Stimulated activated CD4-positive, alpha-beta T cell treated with anti-CD3 and anti-CD28 coated beads, TNF-alpha, amount 100 ng/mL, for 24 hours (primary cell): Measurements from ENCODE around the gene SACS.
"Not testable (repeated sequence)": the region's sequence is repeated elsewhere in the genome, so short reads cannot be mapped to it uniquely, and the experiment has no call there.

Experiments
- DNase-seq, 3 experiments: peaks; one replicate each; pipeline ENCODE4 v3.0.0-alpha.2; 2020; ENCODE audit warnings: low read depth in 3 of 3

Gene SACS

DNA sequence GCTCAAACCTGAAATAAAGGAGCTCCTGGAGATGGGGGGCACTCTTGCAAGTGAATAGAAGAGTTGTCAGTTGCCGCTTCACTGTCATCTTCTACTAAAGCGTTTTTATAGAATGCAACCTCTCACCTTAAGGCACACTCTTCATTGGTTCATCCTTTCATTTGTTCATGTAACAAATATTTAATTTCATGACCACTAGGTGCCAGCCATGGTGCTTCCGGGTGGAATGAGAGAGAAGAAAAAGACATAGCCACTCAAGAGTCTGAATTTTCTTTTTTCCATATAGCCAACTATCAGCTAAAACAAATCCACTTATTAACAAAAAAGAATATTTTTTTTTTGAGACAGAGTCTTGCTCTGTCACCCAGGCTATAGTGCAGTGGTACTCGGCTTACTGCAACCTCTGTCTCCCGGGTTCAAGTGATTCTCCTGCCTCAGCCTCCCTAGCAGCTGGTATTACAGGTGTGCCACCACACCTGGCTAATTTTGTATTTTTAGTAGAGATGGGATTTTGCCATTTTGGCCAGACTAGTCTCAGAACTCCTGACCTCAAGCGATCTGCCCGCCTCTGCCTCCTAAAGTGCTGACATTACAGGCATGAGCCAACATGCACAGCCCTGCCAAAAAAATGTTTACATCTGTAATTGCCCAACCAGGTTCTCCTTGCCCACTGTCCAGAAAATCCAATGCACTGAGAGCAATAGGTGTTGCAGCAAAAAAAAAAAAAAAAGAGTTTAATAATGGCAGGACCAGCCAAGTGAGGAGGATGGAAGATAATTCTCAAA lies 22.1 kb upstream of the SACS start:
- DNase-seq: no peak

DNA sequence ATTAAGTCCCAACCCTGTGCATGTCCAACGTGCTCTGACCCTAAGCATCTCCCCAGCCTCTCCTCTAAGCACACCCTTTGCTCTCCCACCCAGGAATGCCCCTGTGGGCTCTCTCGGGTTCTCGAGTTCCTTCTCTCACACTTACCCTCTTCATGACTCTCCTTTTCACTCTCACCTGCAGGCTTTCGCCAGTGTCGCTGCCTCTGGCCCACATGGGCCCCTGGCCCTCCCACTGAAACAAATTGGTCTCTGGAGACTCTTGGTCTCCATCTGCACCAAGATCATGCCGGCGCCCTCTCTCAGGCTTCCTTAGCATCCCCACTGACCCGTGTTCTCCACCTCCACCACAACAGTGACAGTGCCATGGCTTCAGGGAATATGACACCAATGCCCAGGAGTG lies 19.6 kb upstream of the SACS start:
- no peak for DNase-seq

DNA sequence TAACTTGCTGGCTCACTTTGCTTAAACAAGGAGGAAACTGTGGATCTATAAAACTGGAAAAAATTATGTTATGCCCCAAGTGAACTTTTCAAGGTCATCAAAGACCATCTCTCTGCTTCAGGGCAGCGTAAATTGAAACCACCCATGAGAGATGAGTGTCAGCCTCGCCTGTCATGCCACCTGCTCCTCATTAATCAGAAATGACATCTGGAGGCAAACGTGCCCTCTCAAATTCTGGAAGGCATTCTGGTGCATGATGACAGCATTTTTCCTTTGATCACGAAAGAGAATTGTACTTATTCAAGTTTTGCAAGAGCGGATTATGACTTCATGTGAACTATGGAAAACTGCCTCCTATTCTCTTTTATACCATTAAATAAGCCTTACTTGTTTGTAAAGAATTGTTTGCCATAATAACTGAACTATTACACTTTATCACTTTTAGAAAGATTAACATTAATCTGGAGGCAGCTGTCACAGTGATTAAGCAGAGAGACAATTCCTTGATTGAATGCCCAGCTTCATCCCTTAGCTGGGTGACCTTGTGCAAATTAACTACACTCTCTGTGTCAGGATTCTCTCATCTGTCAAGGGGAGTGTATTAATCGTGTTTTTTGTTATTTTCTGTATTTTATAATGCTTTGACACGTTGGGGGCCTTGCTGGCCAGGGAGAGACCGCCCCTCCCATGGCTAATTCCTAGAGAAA lies 17.0 kb upstream of the SACS start:
- no peak for DNase-seq

DNA sequence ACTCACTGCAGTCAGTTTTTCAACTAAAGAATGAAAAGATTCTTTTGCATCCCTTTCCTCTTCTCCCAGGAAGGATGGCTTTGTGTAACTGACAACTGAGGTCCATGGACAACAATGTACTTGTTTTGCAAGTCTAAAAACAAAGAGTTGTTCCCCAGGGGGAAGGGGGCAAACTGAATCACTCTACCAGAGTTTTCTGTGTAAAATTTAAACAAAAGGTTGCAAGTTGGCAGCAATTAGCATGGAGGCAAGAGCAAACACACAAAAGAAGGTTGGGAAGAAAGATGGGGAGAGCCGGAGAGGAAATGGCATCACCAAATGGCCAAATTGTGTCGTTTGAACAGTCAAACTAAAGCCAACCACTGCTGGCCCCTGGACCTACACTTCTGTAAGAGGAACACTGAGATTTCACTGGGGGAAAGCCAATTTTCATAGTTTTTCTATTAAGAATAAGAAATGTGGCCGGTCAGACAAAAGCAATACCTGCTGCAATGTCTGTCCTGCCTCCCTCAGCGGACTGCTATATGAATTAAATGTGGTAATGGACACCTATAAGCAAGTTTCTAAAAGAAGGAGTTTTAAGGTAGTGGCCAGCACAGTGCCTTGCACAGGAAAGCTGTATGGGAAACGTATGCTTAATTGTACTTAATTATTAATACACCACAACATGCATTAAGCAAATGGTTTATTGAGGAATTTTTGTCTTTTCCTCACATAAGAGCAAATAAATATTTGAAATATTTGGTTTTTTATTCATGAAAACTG lies 16.1 kb upstream of the SACS start:
- no peak for DNase-seq

DNA sequence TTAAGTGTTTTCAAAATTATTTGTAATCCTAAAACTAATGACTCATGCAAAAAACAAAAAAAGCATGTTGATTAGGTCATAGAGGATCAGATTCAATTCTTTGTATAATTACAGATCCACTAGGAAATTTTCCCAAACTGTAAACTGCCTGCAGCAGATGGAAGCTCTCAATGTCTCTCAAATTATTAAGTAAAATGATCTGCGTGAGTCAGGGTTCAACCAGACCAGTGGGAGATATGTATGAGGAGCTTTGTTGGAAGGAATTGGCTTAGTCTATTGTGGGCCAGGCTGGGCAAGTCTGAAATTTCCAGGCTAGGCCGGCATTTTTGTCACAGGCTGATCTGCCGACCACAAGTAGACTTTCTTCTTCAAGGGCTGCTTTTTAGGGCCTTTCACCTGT lies 14.4 kb upstream of the SACS start:
- no peak for DNase-seq

DNA sequence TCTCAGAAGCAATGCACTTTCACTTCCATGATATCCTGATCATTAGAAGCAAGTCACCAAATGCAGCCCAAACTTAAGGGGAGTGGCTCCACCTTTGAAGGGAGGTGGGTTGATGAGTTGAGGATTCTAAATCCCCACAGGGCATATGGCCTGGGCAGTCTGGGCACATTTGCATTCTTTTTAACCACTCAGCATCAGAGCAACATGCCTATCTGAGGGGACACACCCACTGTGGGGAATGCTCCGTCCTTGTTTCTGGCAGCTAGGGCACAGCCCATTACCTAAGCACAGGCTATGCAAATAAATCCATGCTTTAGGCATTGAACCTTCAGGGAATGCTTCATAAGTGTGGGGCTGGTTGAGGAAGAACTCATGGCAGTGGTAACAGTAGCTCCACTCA lies 12.3 kb upstream of the SACS start:
- no peak for DNase-seq

DNA sequence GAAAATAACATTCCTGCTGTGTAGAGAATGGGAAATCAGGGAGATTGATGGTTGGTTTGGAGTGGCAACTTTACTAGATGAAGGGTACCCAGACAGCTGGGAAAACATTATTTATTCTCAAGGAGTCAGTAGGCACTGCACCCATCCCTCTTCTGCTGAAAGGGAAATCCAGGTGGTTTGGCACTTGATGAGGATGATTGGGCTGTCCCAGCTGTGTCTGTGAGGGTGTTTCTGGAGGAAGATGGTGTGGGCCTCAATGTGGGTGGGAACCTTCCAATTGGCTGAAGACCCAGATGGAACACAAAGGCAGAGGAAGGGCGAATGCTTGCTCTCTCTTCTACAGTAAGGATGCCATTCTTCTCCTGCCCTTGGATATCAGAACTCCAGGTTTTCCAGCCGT lies 10.4 kb upstream of the SACS start:
- DNase-seq: no peak

DNA sequence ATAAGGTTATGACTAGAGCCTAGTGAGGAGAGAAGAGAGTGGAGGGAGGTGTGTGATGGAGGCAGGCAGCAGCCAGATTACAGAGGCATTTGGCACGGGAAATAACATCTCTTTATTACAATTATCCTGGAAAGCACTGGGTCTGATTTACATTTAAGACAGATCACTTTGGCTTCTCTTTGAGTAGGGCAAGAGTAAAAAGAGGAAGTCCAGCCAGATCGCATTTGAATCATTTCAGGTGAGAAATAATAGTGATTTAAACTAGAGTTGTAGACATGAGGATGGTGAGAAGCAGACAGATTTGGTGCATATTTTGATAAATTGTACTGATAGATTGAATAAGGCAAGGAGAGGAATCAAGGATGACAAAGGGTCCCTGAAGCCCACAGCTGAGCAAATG lies 9.6 kb upstream of the SACS start:
- DNase-seq: no peak

DNA sequence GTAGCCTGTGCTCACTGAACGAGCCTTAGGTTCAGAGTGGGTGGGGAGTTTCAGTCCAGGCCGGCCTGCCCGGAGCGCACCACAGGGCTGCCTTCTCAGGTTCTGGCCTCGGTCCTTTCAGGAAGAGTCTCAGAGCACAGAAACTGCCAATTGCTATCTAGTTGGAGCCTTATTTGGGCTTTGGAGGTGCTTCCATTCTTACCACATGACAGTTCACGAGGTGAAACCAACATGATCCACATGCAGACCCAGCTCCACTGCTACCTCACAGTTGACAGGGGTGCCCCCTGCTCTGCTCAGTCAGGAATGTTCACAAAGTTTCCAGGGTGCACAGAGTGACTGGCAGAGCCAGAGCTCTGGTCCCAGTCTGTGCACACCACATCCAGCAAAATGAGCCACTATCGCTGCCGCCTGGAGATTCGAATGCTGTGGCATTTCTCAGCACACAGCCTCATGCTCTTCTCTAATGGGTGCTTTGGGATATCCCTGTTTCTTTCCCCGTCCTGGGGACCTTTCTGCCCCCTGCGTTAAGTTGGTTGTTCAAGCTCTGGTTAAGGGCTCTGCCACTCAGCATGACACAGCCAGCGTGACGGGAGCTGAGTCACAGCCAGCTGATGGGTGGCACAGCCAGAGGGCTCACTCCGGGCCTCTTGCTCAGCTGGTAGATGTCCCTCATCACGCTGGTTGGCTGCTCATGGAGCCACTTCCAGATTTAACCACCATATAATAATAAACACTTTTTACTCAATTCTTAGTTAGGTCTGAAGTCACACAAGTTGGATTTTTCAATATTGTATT lies 7.5 kb upstream of the SACS start:
- no peak for DNase-seq

DNA sequence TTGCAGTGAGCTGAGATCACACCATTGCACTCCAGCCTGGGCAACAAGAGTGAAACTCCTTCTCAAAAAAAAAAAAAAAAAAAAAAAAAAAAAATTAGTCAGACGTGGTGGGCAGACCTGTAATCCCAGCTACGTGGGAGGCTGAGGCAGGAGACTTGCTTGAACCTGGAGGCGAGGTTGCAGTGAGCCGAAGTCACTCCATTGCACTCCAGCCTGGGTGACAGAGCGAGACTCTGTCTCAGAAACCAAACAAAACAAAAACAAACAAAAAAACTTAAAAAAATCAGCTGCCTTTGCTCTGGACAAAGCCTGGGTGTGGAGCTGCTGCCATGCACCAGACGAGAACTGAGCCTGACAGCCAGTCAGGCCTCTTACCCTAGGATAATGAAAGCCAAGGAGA lies 6.8 kb upstream of the SACS start:
- not testable (repeated sequence) for DNase-seq

DNA sequence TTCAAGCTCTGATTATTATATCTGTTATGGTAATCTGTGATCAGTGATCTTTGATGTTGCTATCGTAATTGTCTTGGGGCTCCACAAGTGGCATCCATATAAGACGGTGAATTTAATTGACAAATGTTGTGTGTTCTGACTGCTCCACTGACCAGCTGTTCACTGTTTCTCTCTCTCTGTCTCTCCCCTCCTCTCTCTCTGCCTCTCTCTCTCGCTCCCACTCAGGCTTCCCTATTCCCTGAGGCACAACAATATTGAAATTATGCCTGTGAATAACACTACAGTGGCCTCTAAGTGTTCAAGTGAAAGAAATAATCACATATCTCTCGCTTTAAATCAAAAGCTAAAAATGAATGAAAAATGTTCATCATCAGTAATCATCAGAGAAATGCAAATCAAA lies 4.4 kb upstream of the SACS start:
- no peak for DNase-seq

DNA sequence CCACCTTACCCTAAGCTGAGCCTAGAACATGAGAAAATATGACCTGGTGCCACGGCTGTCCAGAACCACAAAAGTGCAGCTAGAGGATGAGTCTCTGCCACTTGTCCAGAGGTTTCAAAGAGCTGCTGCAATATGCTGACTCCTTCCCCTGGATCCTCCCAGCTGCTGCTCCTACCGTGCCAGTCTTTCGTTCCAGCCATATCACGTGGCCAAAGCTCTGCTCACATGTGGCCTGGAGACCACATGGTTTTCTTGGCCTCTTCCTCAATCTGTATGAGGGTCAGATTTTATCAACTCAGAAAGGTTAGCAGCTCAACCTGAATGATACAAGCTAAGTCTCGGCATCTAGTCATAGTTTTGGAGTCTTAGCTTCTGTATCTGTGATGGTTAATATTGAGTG lies 3.2 kb upstream of the SACS start:
- DNase-seq: no peak

DNA sequence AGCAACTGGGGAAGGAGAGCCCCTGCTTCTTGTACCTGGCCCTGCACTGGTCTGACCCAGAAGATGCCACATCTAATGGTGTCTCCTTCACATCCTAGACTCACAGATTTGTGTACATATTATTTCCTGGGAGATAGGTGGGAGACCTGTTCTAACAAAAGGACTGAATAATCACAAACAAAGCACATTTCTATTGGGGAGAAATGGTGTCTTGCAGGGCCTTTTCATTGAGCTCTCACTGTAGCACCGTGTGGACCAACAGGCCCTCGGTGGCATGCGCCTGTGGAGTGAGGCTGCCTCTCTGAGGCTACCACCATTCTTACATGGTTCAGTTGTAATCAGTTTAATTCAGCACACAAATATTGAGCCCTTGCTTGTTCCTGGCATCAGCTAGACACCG lies 989 bp upstream of the SACS start:
- DNase-seq: no peak

DNA sequence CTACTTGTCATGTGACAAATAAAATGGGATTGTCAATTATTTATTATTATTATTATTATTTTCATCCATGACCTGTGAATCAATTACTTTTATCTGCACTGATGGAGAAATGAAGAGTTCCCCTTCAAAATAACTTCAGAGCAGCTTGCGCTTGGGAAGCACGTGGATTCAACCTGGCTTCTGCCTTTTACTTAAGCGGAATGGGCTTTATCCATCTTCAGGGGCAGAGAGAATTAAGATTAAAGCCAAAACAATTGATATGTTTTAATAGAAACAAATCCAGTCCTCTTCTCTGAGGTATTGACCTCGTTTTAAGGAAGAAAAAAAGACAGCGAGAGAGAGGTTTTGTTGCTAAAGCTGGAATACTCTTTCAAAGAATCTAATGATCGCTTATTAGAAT lies 876 bp downstream of the SACS start:
- DNase-seq: no peak

DNA sequence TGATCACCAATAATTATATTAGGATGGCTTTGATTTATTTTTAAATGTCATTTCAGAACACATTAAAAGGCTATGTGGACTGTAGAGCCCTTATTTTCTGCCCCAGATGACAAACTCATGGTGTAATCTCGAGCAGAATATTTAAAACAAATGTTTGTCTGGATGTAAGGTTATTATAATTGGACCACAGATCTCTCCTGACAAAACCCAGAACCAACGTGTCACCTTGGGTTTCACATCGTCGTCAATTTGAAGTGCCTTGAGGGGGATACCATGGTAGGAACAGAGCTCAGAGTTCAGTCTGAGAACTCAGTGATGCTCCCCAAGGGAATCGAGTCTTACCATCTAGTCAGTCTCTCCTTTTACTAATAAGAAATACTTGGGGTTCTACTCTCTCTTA lies 2.8 kb downstream of the SACS start:
- DNase-seq: no peak

DNA sequence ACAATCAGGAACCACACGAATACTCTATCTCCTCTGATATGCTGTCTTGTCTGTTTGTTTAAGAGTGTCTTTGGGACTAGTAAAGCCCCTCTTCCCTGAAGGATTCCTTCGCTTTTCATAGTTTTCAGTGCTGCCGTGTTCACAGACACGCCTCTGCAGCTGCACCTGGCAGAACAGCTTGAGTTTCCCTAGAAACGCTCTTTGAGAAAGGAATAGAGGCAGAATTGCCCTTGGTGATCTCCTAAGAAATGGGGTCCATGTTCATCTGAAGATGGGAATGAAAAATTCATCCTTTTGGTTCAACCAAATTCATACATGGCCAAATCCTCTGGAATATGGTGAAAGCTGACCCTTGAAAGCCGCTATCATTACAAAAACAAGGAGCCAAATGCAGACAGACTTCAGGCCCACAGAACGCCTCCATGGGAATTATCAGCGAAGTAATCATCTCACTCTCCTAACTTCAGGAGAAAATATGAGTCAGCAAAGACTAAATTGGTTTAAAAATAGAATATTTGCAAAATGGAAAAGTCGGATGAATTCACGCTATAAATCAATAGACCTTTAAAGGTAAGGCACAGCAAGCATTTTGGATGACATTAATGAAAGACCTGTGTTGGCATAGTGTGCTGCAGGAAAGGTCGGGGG lies 5.5 kb downstream of the SACS start:
- DNase-seq: no peak

DNA sequence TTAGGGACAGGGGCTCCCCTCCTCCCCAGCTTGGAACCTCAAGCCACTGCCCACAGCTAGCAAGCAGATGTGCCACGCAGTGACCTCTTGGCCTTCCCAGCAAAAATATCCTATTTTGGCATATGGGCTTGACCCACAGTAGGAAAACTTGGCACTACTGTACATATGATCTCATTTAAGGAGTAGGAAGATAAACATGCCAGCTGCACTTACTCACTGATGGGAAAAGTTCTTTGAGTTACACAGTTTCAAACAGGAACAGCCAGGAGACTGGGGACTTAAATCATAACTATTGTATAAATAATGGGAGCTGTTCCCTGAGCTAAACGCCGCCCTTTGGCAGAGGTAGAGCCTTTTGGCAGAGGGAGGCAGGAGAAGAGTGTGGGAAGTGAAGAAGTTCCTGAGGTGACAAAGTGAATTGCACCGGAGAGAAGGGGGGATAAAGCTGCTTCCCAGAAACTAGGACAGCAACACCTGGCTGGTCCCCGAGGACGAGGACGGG lies 6.1 kb downstream of the SACS start:
- no peak for DNase-seq

DNA sequence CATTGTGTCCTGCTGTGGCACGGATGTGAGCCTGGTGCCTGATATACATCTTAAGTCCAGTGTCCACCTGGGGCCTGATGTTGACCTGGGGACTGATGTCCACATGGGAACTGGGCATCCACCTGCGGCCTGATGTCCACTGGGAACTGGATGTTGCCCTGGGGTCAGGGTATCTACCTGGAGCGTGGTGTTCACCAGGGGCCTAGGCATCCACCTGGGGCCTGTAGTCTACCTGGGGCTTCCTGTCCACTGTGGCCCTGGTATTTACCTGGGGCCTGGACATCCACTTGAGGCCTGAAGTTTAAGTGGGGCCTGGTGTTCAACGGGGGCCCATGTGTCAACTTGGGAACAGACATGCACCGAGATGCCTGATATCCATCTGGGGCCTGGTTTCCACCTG lies 11.9 kb downstream of the SACS start:
- no peak for DNase-seq

DNA sequence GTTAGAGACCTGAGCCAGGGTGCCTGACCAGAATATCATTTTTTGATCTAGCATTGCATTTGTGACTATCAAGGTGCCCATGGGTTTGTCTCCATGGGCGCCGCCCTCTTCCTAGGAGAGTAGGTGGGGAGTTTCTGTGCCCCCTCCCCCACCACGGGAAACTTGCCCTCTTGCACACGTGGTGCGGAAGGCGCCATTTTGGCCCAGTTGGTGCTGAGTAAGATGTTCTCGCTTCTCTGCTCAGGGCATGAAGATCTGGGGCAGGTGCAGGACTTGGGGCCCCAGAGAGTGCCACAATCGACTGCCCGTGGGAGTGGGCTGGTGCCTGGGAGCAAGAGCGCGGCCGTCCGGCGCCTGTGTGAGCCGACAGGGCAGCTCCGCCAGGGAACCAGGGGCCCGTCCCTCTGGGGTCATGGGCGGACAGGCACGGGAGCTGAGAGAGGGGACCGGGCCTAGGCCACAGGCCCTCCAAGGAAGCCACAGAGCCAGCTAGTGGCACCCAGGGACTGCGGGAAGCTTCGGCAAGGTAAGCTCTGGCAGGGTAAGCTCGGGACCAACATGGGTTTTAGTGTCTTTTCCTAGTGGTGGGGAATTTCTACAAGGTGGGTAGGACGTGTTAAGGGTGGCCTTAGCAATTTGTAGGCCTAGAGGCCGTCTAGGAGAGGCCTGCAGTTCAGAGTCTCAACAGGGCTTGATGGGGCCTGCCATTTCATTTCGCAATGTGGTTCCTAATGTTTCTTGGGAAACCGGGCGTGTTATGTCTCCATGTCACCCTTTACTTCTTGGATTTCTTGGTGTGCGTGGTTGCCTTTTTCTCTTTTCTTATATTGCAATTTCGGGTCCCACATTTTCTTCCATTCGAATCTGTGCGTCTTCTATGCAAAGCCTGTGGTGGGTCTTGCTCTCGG lies 14.5 kb downstream of the SACS start:
- no peak for DNase-seq

DNA sequence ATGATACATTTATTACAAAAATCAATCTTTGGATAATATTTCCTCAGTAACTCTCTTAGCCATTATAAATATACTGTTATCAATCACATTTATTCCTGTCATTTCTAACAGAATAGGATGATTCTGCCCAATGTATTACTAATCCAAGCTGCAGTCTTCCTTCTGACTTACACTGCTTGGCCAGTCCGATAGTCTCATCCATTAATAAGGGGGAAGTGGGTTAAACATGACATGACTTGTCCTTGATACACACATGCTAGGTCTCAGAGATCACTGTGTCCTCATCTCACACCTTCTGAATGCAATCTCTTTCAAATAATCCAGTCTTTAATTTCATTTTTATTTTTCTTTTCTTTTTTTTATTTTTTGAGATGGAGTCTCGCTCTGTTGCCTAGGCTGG lies 18.8 kb downstream of the SACS start:
- DNase-seq: no peak
